T-helper 2 cell treated with Interferon-gamma antibody and Interleukin-4, amounts not matched to agents 5 μg/mL and 100 μg/mL, for 36 hours (primary cell): ENCODE results near the gene RABEP1.
"Not testable (repeated sequence)": the region's sequence is repeated elsewhere in the genome, so short reads cannot be mapped to it uniquely, and the experiment has no call there.

Source experiments
- DNase-seq: peaks from one replicate; pipeline ENCODE4 v3.0.0; 2021; ENCODE audit warnings: low spot score
- H3K27ac Mint-ChIP-seq: one replicate; pipeline ENCODE4 v1.8.0; 2021; ENCODE audit warnings: mild to moderate bottlenecking, mixed read lengths
- H3K27me3 Mint-ChIP-seq: one replicate; pipeline ENCODE4 v1.8.0; 2021; ENCODE audit warnings: low read depth, mixed read lengths
- H3K36me3 Mint-ChIP-seq: one replicate; pipeline ENCODE4 v1.8.0; 2021; ENCODE audit warnings: low read depth, mixed read lengths
- H3K4me1 Mint-ChIP-seq: one replicate; pipeline ENCODE4 v1.8.0; 2021; ENCODE audit warnings: low read depth, mixed read lengths
- H3K4me3 Mint-ChIP-seq: one replicate; pipeline ENCODE4 v1.8.0; 2022; ENCODE audit warnings: mild to moderate bottlenecking, moderate library complexity, mixed read lengths
- H3K9me3 Mint-ChIP-seq: one replicate; pipeline ENCODE4 v1.8.0; 2021; ENCODE audit warnings: mixed read lengths

The RABEP1 gene

DNA sequence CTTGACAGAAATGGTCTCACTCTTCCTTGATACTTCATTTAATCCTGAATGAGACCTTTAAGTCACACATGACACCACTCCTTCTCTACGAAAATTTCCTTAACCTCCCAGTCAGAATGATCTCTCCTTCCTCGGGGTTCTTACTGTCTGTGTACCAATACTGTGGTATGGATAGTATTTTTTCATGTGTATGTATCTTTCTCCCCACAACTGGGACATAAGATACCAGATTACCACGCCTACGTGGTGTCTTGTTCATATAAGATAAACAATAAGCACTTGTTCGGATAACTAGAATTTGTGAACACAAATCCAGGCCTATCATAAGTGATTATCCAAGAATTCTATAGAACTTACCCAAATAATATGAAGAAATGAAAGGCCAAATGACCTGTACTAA is 126.1 kb downstream of the RABEP1 start:
- H3K9me3 Mint-ChIP-seq, result no peaks in the 10 kb centered on the region
- H3K4me1 Mint-ChIP-seq, result peaks cover 28% of the 10 kb centered on the region
- H3K27ac Mint-ChIP-seq, result no peak overlapping the region
- no peak overlapping the region for H3K4me3 Mint-ChIP-seq
- DNase-seq, result no peak
- H3K36me3 Mint-ChIP-seq, result peaks cover 39% of the 10 kb centered on the region
- H3K27me3 Mint-ChIP-seq, result no peaks in the 10 kb centered on the region

- Mint-ChIP-seq H3K4me1 (peaks cover 31% of the 10 kb centered on the region), H3K27me3 (no peaks in the 10 kb centered on the region), H3K4me3 (peak overlapping the region; percentile 14), H3K9me3 (no peaks in the 10 kb centered on the region), H3K27ac (no peak overlapping the region), H3K36me3 (peaks cover 37% of the 10 kb centered on the region)
- no peak for DNase-seq
These were observed 128.6 kb downstream of the RABEP1 start for GRCh38 chr17:5410594-5411272.

DNA sequence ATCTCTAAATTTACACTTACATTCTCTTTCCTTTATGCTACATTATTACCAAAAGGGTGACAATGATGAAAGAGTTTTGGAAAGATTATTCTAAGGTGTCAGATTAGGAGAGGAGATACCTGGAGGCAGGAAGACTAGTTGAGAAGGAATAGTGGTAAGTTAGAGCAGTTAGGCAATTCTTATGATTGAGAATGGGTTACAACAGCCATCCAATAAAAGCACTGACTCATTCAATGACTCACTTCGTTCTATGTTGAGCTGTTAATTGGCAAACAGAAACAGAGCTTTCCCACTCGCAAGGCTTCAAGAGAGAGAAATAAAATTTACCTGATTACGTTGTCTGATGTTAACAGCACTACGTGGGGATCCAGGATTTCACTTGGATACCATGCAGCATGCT is 131.6 kb downstream of the RABEP1 start:
- Mint-ChIP-seq H3K9me3 (no peaks in the 10 kb centered on the region), H3K27me3 (no peaks in the 10 kb centered on the region), H3K4me1 (peaks cover 34% of the 10 kb centered on the region), H3K36me3 (peaks cover 45% of the 10 kb centered on the region), H3K4me3 (no peak overlapping the region), H3K27ac (no peak overlapping the region)
- no peak for DNase-seq

- peaks cover 38% of the 10 kb centered on the region for H3K36me3 Mint-ChIP-seq
- no peak for DNase-seq
- H3K4me1 Mint-ChIP-seq, result peaks cover 34% of the 10 kb centered on the region
- H3K27me3 Mint-ChIP-seq, result no peaks in the 10 kb centered on the region
- no peaks in the 10 kb centered on the region for H3K9me3 Mint-ChIP-seq
- H3K27ac Mint-ChIP-seq, result no peak overlapping the region
- H3K4me3 Mint-ChIP-seq, result peak overlapping the region; percentile 66
These were observed 134.8 kb downstream of the RABEP1 start for GRCh38 chr17:5416901-5417300.

GRCh38 chr17:5418858-5419355 is 136.8 kb downstream of the RABEP1 start:
- Mint-ChIP-seq H3K4me3 (peak overlapping the region; percentile 100), H3K36me3 (peaks cover 31% of the 10 kb centered on the region), H3K9me3 (no peaks in the 10 kb centered on the region), H3K4me1 (peaks cover 25% of the 10 kb centered on the region), H3K27ac (peak overlapping the region; percentile 100), H3K27me3 (no peaks in the 10 kb centered on the region)
- DNase-seq, result peak; percentile 66

GRCh38 chr17:5419356-5419958 is 137.4 kb downstream of the RABEP1 start, which contains the start of gene NUP88:
Gene NUP88 (minus strand): TSS chr17:5419662. CDS start chr17:5419650, 12 bp downstream.
- Mint-ChIP-seq H3K36me3 (peaks cover 32% of the 10 kb centered on the region), H3K27ac (peak within 1 kb of the TSS; percentile 100), H3K4me1 (peaks cover 25% of the 10 kb centered on the region), H3K27me3 (no peaks in the 10 kb centered on the region), H3K9me3 (no peaks in the 10 kb centered on the region), H3K4me3 (peak within 1 kb of the TSS; percentile 100)
- DNase-seq, result peak; percentile 98

- H3K4me3 Mint-ChIP-seq, result peak within 1 kb of the TSS; percentile 100
- no peaks in the 10 kb centered on the region for H3K9me3 Mint-ChIP-seq
- H3K36me3 Mint-ChIP-seq, result peaks cover 35% of the 10 kb centered on the region
- DNase-seq, result peak; percentile 86
- H3K27ac Mint-ChIP-seq, result peak within 1 kb of the TSS; percentile 100
- no peaks in the 10 kb centered on the region for H3K27me3 Mint-ChIP-seq
- H3K4me1 Mint-ChIP-seq, result peaks cover 27% of the 10 kb centered on the region
These were observed 138.0 kb downstream of the RABEP1 start, which contains the start of gene RPAIN for GRCh38 chr17:5419959-5420653. Gene RPAIN (plus strand): TSS chr17:5420182. CDS start chr17:5420211, 29 bp downstream.

DNA sequence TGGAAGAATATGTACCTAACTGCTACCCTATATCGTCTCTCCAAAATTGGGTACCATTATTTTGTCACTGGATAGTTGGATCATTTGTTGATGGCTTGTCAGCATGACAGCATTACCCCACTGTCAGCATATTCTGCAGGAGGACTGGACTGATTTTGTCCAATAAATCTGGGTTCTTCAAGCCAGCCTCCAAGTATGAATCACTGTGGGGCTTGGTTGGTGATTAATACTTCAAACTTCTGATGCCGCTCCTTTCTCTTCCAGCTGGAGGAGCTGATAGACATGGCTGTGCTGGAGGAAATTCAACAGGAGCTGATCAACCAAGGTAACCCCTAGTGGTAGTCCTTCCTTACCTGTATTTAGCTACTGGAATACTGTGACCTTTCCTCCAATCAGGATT is 140.4 kb downstream of the RABEP1 start:
- H3K4me3 Mint-ChIP-seq, result no peak overlapping the region
- peaks cover 38% of the 10 kb centered on the region for H3K36me3 Mint-ChIP-seq

GRCh38 chr17:5424909-5425308 is 142.8 kb downstream of the RABEP1 start:
- peaks cover 23% of the 10 kb centered on the region for H3K4me1 Mint-ChIP-seq
- DNase-seq, result no peak
- no peak overlapping the region for H3K4me3 Mint-ChIP-seq
- H3K9me3 Mint-ChIP-seq, result no peaks in the 10 kb centered on the region
- no peak overlapping the region for H3K27ac Mint-ChIP-seq
- H3K27me3 Mint-ChIP-seq, result no peaks in the 10 kb centered on the region
- peaks cover 58% of the 10 kb centered on the region for H3K36me3 Mint-ChIP-seq

More for the DNA sequence above, 140.4 kb downstream of the RABEP1 start:
- Mint-ChIP-seq H3K4me1 (peaks cover 23% of the 10 kb centered on the region), H3K27ac (no peak overlapping the region), H3K9me3 (no peaks in the 10 kb centered on the region), H3K27me3 (no peaks in the 10 kb centered on the region)
- no peak for DNase-seq

DNA sequence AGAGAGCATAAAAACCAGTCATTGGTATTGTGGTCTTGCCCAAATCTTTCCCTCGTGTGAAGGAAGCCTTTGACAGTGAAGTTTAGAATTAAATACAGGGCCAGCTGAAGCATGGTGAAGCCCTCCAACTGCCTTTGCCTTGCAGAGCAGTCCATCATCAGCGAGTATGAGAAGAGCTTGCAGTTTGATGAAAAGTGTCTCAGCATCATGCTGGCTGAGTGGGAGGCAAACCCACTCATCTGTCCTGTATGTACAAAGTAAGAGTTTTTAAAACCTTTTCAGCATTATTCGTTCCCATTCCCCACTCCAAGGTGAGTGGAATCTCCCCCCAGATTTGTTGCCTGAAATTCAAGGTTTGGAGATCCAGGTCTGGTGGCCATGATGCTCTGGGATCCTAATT is 143.7 kb downstream of the RABEP1 start:
- H3K27ac Mint-ChIP-seq, result no peak overlapping the region
- no peaks in the 10 kb centered on the region for H3K9me3 Mint-ChIP-seq
- H3K36me3 Mint-ChIP-seq, result peaks cover 59% of the 10 kb centered on the region
- no peak for DNase-seq
- H3K4me3 Mint-ChIP-seq, result no peak overlapping the region
- peaks cover 18% of the 10 kb centered on the region for H3K4me1 Mint-ChIP-seq
- H3K27me3 Mint-ChIP-seq, result no peaks in the 10 kb centered on the region

DNA sequence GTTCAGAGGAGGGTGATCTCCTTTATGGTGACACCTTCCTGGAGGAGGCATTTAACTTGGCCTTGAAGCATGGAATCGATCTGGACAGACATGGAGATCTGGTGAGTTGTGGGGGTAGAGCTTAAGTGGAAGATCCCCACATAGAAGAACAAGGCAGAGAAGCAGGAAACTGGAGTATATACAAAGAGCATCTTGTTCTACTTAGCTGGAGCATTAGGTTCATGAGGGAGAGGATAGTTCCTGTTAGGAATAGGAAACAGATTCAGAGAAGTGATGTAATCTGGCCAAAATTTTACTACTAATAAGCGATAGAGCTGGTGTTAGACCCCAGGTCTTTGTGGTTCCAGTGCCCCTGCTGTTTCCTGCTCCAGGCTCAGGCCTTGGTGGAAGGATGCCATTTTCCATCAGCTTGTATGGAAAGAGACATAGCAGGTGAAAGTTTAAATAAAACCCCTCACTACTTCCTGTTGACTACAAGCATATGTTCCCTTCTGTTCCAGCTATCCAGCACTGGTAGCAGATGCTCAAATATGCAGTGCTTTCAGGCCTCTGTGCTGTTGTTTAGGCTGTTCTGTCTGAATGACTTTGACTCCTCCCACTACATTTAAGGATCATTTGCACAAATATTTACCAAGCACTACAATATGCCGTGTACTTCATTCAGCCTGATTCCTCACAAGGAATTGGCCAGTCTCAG is 147.3 kb downstream of the RABEP1 start:
- H3K27ac Mint-ChIP-seq, result no peak overlapping the region
- H3K36me3 Mint-ChIP-seq, result peaks cover 70% of the 10 kb centered on the region
- no peak for DNase-seq
- no peak overlapping the region for H3K4me3 Mint-ChIP-seq
- no peaks in the 10 kb centered on the region for H3K9me3 Mint-ChIP-seq
- H3K27me3 Mint-ChIP-seq, result no peaks in the 10 kb centered on the region
- peaks cover 4% of the 10 kb centered on the region for H3K4me1 Mint-ChIP-seq

GRCh38 chr17:5430413-5430999 is 148.4 kb downstream of the RABEP1 start:
- DNase-seq, result no peak
- peaks cover 69% of the 10 kb centered on the region for H3K36me3 Mint-ChIP-seq
- no peak overlapping the region for H3K27ac Mint-ChIP-seq
- no peaks in the 10 kb centered on the region for H3K9me3 Mint-ChIP-seq
- peaks cover 4% of the 10 kb centered on the region for H3K4me1 Mint-ChIP-seq
- no peak overlapping the region for H3K4me3 Mint-ChIP-seq
- H3K27me3 Mint-ChIP-seq, result no peaks in the 10 kb centered on the region

GRCh38 chr17:5431234-5431633 is 149.2 kb downstream of the RABEP1 start:
- H3K36me3 Mint-ChIP-seq, result peaks cover 67% of the 10 kb centered on the region
- not testable (repeated sequence) for H3K9me3 Mint-ChIP-seq, H3K4me1 Mint-ChIP-seq, DNase-seq, H3K27ac Mint-ChIP-seq, H3K27me3 Mint-ChIP-seq, H3K4me3 Mint-ChIP-seq
